HG02852 (cell line): ENCODE measurements around the gene FAM20C.
"Not testable (repeated sequence)": the region's sequence is repeated elsewhere in the genome, so short reads cannot be mapped to it uniquely, and the experiment has no call there.

Experiments used
- ATAC-seq: cut with Tn5 transposase; IDR thresholded peaks from one replicate; pipeline ENCODE4 v1.9.1; 2021; ENCODE audit warnings: mild to moderate bottlenecking, moderate library complexity; ENCODE audit not compliant: unreplicated experiment

Gene FAM20C

DNA sequence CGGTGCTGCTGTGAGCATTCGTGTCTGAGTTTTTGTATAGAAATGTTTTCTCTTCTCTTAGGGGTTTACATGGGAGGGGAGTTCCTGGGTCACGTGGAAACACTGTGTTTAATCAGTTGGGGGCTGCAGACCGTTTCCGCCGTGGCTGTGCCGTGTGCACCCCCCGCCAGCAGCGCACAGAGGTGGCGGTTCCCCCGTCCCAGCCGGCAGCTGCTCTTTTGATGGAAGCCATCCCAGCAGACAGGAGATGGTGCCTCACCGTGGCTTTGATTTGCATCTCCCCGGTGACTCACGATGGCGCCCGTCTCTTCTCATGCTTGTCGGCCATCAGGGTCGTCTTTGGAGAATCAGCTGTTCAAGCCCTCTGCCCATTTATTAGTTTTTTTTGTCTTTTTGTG, 62.7 kb downstream of the FAM20C start:
- no peak for ATAC-seq

DNA sequence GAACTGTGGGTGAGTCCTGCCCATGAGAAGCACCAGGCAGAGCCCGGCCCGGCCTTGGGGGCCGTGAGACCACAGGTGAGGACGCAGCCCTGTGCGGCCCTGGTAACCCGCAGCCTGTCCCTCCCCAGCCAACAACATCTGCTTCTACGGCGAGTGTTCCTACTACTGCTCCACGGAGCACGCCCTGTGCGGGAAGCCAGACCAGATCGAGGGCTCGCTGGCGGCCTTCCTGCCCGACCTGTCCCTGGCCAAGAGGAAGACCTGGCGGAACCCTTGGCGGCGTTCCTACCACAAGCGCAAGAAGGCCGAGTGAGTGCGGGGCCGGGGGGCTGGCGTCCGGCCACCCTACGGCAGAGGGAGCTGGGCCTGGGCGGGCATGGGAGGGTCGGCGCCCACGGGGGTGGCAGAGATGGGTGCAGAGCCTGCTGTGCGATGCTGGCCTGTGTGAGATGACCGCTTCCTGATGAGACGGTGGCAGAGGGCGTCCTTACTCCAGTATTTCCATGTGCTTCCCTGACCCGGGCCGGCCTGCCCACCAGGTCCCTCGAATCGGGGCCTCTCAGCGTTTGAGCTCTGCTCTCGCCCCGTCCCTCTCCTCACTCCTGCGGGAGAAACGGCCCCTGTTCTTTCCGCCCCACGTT, 63.5 kb downstream of the FAM20C start:
- no peak for ATAC-seq

DNA sequence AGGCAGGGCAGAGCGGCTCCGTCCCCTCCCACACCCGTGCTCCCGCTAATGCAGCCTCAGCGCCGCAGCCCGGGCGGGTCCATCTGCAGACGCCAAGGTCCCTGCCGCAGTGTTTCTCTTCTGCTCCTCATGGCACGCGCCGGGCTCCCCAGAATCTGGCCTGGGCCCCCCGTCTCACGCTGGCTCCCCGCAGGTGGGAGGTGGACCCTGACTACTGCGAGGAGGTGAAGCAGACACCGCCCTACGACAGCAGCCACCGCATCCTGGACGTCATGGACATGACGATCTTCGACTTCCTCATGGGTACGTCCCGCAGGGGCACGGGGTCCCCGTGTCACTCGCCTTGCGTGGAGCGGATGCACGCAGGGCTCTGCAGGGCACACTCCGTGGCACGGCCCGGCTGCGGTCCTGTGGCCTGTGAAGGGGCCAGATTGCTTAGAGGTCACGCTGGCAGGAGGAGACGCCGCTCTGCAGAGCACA, 64.1 kb downstream of the FAM20C start:
- no peak for ATAC-seq

DNA sequence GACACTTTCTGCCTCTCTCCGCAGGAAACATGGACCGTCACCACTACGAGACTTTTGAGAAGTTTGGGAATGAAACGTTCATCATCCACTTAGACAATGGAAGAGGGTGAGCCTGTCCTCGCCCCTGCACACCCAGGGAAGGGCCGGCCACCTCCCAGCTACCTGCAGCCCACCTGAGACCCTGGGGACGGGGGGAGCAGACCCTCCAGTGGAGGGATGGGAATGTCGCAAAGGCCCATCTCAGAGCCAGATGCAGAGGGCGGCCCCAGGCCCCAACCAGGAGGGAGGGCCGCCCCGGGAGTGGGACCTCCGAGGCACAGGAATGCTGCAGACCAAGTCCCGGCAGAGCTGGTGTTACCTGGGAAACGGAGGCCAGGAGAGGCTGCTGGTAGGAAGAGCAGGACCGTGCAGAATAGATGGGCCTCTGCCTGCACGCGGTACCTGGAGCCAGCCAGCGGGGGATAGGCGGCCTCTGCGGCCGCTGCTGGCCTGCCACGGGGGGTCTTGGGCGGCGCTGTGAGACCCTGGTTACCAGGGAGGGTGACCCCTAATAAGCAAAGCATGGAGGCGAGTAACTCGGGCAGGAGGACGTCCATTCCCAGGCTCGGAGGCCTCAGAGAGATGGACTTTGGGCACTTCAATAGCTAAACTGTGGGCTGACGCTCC, 64.7 kb downstream of the FAM20C start:
- ATAC-seq, result no peak

DNA sequence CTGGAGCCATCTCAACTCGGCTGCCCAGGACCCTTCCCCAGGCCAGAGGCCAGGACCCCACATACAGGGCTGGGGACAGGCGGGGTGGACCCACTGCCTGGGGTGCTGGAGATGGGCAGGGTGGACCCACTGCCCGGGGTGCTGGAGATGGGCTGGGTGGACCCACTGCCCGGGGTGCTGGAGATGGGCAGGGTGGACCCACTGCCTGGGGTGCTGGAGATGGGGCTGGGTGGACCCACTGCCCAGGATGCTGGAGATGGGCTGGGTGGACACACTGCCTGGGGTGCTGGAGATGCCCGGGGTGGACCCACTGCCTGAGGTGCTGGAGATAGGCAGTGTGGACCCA, 65.2 kb downstream of the FAM20C start:
- no peak for ATAC-seq

DNA sequence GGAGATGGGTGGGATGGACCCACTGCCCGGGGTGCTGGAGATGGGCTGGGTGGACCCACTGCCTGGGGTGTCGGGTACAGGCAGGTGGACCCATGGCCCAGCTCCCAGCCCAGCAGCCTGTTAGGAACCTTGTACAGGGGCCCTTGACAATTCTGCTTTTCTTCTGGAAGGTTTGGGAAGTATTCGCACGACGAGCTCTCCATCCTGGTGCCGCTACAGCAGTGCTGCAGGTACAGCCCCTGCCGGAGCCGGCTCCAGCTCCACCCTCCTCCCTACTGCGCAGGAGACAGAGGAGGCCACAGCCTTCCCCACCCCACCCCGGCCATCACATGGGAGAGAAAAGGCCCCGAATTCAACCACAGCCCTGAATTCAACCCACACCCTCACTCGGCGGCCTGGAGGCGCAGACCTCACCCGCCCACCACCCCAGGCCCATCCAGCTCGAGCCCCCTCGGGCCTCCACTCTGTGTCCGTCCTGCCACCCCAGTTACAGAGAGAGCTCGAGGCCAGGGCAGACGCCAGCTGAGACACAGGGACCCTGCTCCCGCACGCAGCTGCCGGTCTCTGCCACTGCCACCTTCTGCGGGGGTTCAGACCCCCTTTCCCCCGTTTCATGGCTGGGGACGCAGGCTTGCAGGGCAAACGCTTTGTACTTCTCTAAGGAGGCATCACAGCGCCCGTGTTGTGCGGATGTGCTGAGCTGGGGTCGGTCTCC, 66.3 kb downstream of the FAM20C start:
- no peak for ATAC-seq

DNA sequence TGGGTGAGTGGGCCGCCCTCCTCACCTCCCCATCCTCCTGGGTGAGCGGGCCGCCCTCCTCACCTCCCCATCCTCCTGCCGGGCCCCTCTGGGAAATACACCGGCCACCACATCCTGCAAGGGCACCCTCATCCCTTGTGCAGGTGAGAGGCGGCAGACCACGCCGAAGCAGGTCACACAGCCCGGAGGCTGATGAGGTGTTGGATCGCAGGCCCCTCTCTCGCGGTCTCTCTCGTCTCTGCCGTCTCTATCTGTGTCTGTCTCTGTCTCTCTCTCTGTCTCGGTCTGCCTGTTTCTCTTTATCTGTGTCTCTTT, 66.8 kb downstream of the FAM20C start:
- no peak for ATAC-seq

DNA sequence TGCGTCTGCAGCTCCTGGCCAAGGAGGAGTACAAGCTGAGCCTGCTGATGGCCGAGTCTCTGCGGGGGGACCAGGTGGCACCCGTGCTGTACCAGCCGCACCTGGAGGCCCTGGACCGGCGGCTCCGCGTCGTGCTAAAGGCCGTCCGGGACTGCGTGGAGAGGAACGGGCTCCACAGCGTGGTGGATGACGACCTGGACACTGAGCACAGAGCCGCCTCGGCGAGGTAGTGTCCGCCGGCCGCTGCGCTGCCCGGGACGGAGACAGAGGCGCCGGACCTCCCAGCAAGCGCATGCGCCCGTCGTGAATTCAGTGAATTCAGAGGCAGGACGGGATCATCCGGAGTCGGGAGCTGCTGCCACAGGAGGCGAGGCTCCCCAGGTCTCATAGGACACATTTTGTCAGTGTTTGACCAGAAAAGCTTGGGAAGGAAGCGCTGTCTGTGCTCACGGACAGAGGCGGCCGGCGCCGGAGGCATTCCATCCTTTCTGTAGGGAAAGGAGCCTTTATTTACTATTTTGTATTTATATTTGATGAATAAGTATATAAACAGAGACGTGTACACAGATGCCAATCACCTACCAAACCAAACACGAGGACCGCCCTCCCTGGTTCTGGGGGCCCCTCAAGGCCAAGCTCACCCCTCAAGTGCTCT, 67.5 kb downstream of the FAM20C start:
- no peak for ATAC-seq

DNA sequence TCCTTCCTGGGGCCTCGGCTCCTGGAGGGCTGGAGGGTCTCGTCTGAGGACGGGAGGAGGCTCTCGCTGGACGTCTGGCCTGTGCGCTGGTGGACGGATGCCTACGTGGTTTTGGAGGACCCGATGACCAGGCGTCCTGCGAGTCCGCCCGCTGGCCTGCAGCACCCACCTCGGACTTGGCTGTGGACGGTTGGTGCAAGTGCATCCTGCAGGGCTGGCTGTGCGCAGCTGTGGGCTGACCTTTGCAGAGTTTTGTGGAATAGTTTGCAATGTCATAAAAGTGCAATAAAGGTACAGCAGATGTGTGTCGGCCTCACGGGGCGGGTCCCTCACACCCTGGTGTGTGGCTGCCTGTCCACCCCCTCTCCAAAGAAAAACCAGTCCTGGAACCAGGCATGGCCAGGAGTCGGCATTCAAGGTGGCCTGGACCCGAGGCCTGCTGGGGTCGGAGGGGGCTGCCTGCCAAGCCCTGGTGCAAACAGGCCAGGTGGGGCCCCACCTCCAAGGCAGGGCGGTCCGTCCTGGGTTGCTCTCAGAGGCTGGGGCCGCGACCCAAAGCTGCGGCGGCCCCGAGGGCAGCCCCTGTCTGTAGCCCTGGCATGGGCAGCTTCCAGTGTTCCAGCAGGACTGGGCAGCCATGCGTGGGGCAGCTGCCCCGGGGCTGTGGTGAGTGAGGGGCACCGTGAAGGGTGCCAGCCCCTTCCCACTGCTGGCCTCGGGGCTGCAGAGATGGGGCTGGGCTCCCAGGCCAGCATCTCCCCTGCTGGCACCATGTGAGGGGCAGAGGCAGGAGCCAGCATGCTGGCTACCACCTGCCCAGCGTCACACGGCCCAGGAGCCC, 68.3 kb downstream of the FAM20C start:
- no peak for ATAC-seq

DNA sequence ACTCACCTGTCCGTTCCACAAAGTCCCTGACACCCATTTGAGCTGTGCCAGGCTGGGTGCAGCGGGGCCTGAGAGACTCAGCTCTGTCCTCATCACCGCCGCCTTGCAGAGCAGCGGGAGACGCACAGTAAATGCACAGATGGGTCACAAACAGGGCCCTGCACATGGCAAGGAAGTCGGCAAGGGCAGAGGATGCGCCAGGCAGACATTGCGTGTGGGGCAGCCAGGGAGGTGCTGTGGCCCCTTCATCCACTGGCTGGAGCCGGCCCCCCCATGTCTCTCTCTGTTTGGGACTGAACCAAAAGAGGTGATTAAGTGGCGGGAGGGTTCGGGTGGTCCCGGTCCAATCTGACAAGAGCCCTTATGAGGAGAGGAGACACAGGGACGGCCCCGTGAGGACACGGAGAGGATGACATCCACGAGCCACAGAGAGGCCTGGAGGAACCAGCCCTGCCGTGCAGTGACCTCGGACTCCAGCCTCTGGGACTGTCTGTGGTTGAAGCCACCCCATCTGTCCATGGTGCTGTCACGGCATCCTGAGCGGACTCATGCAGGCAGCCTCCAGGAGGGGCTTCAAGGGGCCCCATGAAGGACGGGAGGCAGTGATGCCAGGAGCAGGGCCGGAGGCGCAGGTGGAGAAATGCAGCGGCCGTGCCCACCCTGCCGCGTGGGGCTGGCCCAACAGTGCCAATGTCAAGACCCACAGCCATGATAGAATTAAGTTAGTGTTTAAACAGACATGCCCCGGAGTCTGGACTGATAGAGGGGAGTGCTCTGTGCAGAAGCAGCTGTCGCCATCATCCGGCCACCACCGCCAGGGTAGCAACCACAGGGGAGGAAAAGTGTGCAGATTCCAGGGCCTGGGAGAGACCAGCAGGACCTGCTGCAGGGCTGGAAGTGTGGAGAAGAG, 69.2 kb downstream of the FAM20C start:
- ATAC-seq, result no peak

DNA sequence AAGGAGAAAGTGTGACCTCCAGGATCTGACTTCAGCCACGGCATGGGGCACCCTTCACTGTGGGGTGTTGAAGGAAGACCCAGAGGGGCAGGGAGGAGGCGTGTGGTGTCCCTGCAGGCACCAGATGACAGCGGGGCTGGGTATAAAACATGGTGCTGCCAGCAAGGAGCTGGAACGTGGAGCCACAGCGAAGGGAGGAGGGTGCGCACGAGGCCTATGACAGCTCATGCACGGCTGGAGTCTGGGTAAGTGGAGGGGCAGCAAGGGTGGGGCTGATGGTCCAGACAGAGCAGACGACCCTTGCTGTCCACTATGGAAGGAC, 69.8 kb downstream of the FAM20C start:
- ATAC-seq, result no peak

DNA sequence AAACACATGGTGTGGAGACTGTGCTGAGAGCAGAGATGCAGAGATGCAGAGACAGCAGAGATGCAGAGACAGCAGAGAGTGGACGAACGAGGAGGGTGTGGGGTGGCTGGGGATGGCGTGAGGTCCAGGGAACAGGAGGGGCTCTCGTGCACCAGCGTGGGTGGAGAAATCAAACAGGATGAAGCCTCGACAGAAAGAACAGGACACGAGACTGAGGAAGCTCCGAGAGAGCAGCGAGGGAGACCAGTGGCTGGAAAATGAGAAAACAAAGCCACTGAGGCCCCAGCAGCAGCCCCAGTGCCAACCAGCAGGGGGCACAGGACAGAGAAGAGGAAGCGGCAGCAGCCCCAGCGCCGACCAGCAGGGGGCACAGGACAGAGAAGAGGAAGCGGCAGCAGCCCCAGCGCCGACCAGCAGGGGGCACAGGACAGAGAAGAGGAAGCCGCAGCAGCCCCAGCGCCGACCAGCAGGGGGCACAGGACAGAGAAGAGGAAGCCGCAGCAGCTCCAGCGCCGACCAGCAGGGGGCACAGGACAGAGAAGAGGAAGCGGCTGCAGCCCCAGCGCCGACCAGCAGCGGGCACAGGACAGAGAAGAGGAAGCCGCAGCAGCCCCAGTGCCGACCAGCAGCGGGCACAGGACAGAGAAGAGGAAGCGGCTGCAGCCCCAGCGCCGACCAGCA, 70.4 kb downstream of the FAM20C start:
- ATAC-seq, result not testable (repeated sequence)

DNA sequence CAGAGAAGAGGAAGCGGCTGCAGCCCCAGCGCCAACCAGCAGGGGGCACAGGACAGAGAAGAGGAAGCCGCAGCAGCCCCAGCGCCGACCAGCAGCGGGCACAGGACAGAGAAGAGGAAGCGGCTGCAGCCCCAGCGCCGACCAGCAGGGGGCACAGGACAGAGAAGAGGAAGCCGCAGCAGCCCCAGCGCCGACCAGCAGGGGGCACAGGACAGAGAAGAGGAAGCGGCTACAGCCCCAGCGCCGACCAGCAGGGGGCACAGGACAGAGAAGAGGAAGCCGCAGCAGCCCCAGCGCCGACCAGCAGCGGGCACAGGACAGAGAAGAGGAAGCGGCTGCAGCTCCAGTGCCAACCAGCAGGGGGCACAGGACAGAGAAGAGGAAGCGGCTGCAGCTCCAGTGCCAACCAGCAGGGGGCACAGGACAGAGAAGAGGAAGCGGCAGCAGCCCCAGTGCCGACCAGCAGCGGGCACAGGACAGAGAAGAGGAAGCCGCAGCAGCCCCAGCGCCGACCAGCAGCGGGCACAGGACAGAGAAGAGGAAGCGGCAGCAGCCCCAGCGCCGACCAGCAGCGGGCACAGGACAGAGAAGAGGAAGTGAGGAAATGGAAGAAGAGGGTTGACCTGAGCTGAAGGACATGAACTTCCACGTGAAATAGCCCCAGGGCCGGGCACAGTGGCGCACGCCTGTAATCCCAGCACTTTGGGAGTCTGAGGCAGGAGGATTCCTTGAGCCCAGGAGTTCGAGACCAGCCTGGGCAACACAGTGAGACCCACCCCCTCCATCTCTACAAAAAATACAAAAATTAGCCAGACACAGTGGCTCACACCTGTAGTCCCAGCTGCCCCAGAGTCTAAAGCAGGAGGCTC, 71.3 kb downstream of the FAM20C start:
- not testable (repeated sequence) for ATAC-seq

DNA sequence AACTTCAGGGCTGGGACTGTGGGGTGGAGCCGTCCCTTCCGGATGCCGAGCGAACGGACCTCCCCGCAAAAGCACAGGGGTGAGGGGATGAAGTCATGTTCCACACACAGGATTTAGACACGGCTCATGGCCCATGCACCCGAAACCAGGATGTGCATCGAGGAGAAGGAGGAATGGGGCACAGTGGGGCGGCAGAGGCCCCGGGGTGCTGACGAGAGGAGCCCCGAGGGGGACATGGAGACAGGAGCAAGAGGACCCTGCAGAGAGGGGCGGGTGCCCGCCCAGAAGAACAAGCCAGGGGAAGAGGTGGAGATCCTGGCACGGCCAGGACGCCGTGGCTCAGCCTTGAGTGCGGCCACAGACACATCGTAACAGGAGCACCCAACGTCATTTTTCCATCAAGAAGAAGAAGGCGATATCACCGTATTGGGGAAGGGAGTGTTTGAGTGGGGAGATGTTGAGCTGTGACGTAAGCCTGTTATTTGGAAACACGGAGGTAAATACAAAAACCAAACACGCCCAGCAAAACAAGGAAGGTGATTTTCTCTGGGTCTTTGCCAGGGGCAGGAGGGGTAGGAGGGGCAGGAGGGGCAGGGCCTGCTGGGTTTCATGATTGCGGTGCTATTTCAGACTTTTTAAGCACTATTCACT, 72.3 kb downstream of the FAM20C start:
- no peak for ATAC-seq

DNA sequence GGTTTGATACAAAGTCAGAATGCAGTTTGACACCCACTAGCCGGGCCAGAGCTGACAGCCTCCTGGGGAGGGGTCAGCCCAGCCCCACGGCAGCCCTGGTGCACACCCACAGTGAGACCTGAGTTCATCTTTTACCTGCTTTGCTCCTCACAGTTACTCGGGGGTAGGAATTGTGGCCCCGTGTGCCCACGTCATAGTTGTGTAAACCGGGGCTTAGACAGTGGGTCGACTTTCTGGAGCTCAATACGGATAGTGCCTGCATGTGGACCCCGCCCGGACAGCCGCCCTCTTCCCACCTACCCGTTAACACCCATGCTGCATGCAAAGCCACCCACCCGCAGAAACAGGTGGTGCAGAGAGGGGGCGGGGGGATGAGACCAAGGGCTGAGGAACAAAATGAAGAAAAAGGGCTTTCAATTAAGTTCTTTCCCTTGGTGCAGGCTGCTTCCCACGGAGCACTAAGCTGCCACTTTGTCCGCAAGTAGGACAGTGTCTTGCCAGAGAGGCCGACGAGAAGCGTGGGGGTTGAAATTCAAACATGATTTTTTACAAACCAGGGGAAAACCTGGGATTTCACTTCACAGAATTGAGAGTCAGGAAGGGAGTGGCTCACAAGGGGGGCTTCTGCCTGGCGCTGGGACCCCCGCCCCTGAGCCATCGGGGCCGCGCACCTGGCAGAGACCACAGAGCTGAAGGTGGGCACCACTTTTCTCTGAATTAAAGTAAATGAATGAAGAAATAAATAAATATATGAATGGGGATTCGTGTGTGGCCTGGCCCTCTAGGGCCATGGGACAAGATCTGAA, 73.0 kb downstream of the FAM20C start:
- ATAC-seq, result no peak

DNA sequence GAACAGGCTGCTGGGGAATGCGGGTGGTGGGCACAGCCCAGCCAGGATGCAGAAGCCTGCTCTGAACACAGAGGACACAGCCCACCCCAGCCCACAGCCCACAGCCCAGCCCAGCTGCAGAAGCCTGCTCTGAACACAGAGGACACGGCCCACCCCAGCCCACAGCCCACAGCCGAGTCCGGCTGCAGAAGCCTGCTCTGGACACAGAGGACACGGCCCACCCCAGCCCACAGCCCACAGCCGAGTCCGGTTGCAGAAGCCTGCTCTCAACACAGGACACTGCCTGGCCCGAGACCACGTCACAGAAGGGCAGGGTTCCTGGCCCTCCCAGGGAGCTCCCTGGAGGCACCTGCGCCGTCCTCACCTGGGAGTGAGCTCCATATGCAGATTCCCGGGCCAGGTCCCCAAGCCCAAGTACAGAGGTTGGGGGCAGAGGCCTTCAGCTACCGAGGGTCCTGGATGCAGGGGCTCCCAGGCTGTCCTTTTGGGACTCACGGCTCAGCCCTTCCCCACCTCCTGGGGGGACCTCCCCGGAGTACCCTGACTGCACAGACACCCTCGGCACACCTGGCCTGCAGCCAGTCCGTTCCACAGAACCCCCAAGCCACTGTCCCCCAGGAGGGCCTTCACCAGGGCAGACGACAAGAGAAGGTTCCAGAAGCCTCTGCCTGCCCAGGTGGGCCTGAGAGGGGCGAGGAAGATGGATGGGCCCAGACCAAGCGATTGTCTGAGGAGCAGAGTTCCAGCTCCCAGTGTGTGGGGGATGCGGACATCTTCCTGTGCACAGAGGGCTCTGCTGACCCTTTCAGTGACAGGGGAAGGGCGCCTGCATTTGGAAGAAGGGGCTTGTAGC, 73.9 kb downstream of the FAM20C start:
- ATAC-seq, result no peak
